Measurements from ENCODE around the gene CLP1. TPM values are rescaled to one million over a fixed set of nuclear protein-coding genes. Genes with fewer than 3 reads are reported as not detected.

Gene CLP1
- polyA plus RNA-seq, 1 donor (not counting 4 experiments of a cell fraction or from before 2014, with no cell fraction given), result 25.0 TPM

Small RNA genes lying within 50 kb of the gene (small RNA-seq; reads per million reads assigned to genes)
- 1,218 to 20,754 (median 9,926) reads per million in 3 experiments for gene MIR130A (ENCODE audit: insufficient read length in 3 of 3, low read depth in 3 of 3, low replicate concordance in 1 of 3)

Other genes with a start within 250 kb of the CLP1 start
- gene SLC43A3, start 230.6 kb upstream of the CLP1 start, polyA plus RNA-seq, result 14.1 to 83.9 TPM (median 48.1 TPM) in 3 replicates
- 0.03 to 0.12 TPM in 2 of 3 replicates, not detected in the other for gene RTN4RL2, start 197.2 kb upstream of the CLP1 start, polyA plus RNA-seq
- gene SLC43A1, start 142.1 kb upstream of the CLP1 start, polyA plus RNA-seq, result 0.45 to 0.91 TPM (median 0.75 TPM) in 3 replicates
- 65.7 to 92.2 TPM (median 70.9 TPM) in 3 replicates for gene TIMM10, start 127.0 kb upstream of the CLP1 start, polyA plus RNA-seq
- not detected in 3 replicates for gene SMTNL1, start 120.2 kb upstream of the CLP1 start, polyA plus RNA-seq
- 56.6 to 91.9 TPM (median 83.0 TPM) in 3 replicates for gene UBE2L6, start 90.1 kb upstream of the CLP1 start, polyA plus RNA-seq
- 12.8 to 21.9 TPM (median 14.4 TPM) in 3 replicates for gene SERPING1, start 60.1 kb upstream of the CLP1 start, polyA plus RNA-seq
- gene YPEL4, start 7.8 kb upstream of the CLP1 start, polyA plus RNA-seq, result 0.05 to 0.14 TPM in 2 of 3 replicates, not detected in the other
- gene ZDHHC5, start 10.4 kb downstream of the CLP1 start, polyA plus RNA-seq, result 78.8 to 94.6 TPM (median 79.3 TPM) in 3 replicates
- 16.3 to 21.8 TPM (median 19.3 TPM) in 3 replicates for gene MED19, start 54.5 kb downstream of the CLP1 start, polyA plus RNA-seq
- 92.8 to 101 TPM (median 93.6 TPM) in 3 replicates for gene TMX2, start 54.8 kb downstream of the CLP1 start, polyA plus RNA-seq
- 59.1 to 88.2 TPM (median 76.0 TPM) in 3 replicates for gene SELENOH, start 83.7 kb downstream of the CLP1 start, polyA plus RNA-seq
- not detected in 3 replicates for gene BTBD18, start 94.1 kb downstream of the CLP1 start, polyA plus RNA-seq
- 125 to 187 TPM (median 144 TPM) in 3 replicates for gene CTNND1, start 104.0 kb downstream of the CLP1 start, polyA plus RNA-seq